IPS DF 19.7 (cell line): ENCODE measurements around the gene ADCY10.
"Not testable (repeated sequence)": the region's sequence is repeated elsewhere in the genome, so short reads cannot be mapped to it uniquely, and the experiment has no call there.

Experiments used
- DNase-seq: peaks from one replicate; pipeline ENCODE4 v3.0.0-alpha.2; 2013; ENCODE audit warnings: low read depth, low spot score

Gene ADCY10

GRCh38 chr1:167860231-167860923 is 53.6 kb downstream of the ADCY10 start:
- DNase-seq = no peak

- DNase-seq = no peak
Measured at GRCh38 chr1:167856711-167857418, 57.1 kb downstream of the ADCY10 start.

GRCh38 chr1:167854184-167854583 is 59.8 kb downstream of the ADCY10 start:
- no peak for DNase-seq

GRCh38 chr1:167849666-167850065 is 64.3 kb downstream of the ADCY10 start:
- DNase-seq = no peak

- no peak for DNase-seq
Measured at GRCh38 chr1:167842872-167843271, 71.1 kb downstream of the ADCY10 start.

- no peak for DNase-seq
Measured at GRCh38 chr1:167841530-167841929, 72.4 kb downstream of the ADCY10 start.

DNA sequence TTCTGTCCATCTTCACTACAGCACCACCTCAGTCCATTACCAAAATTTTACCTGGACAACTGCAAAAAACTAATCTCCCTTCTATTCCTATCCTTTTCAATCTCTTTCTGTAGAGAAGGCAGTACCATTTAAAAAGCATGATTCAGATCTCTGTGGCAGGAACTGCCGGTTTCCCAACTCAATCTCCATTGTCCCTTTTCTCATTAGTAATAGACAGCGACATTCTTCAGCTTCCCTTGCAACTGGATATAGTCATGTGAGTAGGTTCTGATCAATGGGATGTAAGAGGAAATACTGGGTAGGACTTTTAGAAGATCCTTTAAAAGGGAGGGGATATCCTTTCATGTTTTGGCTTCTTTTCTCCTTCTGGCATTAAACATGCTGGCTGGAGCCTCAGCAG is 74.9 kb downstream of the ADCY10 start:
- no peak for DNase-seq

GRCh38 chr1:167837326-167837725 is 76.6 kb downstream of the ADCY10 start:
- no peak for DNase-seq

DNA sequence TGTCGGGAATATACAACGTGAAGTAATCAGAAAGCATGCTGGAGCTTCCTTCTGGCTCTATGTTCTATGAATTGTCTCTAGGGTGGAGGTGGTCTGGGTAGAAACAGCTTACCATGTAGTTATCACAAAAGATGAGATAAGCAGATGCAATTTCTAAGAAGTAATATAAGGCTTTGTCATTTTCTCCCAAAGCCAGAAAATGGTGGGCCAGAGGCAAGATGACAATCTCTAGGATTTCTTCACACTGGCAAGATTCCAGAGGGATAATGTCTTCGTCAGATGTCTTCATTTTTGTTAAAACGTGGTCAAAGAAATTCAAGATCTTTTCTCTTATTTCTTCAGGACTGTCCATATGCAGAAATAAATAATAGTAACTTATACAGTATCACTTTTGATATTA is 77.7 kb downstream of the ADCY10 start:
- no peak for DNase-seq

- DNase-seq = no peak
Measured at GRCh38 chr1:167833904-167834303, 80.0 kb downstream of the ADCY10 start.

DNA sequence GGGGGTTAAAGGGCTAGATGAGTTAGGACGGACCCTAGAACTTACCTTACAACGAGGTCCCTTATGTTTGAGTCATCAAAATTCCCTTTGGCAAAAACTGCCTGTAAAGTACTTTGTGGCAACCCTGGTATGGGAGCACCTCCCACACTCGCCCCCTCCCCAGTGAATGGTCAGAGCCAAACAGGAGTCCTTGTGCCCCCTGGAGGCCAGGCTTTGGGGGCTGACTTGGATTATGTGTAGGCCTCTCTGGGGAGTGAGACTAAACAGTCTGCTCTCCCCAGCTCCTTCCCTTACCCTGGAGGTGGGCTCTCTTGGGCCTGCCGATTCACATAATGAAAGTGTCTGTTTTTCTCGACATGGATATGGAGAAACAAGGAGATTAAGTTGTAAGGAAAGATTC is 81.2 kb downstream of the ADCY10 start:
- no peak for DNase-seq

DNA sequence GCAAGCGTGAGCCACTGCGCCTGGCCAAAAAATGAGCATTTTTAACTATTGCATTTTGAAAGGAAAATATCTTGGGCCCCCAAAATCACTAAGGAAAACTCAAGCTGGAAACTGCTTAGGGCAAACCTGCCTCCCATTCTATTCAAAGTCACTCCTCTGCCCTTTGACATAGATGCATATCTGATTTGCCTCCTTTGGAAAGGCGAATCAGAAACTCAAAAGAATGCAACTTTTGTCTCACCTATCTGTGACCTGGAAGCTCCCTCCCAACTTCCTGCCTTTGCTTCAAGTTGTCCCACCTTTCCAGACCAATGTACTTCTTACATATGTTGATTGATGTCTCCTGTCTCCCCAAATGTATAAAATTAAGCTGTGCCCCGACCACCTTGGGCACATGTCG is 83.3 kb downstream of the ADCY10 start:
- not testable (repeated sequence) for DNase-seq

DNA sequence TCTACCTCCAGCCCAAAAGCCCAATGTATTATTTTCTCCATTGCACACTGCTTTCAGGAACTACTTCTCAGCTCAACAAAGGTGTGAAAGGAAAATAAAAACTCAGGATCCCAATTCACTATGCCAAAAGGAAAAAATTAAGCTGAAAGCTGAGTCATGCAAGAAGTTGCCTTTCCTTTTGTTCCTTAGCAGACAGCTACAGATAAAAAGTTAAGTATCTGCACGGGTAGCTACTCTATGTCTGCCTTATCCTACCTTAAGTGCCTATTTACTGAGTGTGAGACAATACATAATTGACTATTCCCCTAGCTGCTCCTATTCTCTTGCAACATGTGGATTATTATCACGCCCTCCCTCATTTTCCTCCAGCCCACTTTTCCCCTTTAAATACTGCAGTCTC is 84.1 kb downstream of the ADCY10 start:
- DNase-seq = no peak

GRCh38 chr1:167826127-167826526 is 87.8 kb downstream of the ADCY10 start:
- no peak for DNase-seq

- no peak for DNase-seq
Measured at GRCh38 chr1:167825419-167826079, 88.4 kb downstream of the ADCY10 start.

GRCh38 chr1:167824163-167824794 is 89.7 kb downstream of the ADCY10 start:
- DNase-seq = no peak

DNA sequence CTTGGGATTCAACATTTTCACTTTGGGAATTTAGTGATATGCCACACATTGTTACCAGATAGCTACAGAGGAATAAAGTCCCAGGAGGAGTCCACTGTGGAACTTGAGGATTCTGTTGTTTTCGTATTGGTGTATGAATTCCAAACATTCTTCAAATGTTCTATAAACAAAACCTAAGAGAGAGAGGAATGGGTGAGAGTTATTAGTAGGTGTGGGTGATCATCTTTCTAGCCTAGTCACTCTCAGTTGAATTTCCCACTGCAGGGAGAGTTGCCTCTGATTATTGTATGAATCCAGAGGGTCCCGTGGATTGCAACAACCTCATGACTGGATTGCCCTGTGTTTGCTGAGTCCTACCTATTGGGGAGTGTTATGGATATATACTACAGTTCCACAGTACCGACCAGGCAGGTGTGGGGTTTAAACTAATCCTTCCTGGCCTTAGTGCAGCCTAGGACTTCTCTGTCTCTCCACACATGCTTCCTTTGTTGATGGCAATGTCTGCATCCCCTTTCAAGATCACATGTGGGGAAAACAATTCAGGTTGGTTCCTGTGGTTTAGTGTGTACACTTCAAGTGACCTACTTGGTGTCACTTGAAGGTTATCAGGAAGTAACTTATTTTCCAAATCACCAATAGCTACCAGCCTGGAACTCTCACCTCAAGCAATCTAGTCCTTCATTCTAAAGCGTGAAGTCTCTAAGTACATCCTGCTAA is 91.8 kb downstream of the ADCY10 start:
- DNase-seq = no peak

GRCh38 chr1:167821356-167821685 is 92.6 kb downstream of the ADCY10 start:
- no peak for DNase-seq

DNA sequence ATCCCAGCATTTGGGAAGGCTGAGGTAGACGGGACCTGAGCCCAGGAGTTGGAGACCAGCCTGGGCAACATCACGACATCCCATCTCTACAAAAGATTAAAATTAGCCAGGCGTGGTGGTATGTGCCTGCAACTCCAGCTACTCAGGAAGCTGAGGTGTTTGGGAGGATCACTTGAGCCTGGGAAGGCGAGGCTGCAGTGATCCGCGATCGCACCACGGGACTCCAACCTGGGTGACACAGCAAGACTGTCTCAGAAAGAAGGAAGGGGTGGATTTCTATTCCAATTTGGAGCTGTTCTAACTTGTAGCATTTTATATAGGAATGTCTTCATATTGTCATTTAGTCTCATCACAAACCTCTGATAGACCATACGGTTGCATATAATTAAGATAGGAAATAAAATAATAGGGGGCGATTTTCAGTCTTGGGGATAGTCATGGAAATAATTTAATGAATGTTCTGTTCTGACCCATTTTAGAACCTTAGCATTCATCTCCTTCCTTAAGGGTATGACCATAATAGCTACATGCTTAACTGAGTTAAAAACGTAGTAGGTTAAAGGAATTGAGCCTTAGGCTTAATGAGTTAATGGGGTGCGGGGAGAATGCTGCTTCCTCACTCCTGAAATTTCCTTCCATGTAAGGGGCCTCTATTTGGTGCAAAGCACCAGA is 93.1 kb downstream of the ADCY10 start:
- no peak for DNase-seq

GRCh38 chr1:167819849-167820683 is 93.9 kb downstream of the ADCY10 start:
- DNase-seq = no peak
